Skin epidermis (tissue), 12 donors: ENCODE measurements around the gene EPHB6.

ENCODE experiments used
- H3K27ac ChIP-seq, 21 experiments: fragments of 200-600 bp; sonication (generic) in 11 of 21; one replicate each; pipeline ENCODE4 v1.5.0; 2020; ENCODE audit warnings: mild to moderate bottlenecking in 3 of 21, inconsistent platforms in 2 of 21, moderate library complexity in 2 of 21
- H3K4me3 ChIP-seq, 7 experiments: fragments of 200-600 bp; sonication (generic) in 2 of 7; one replicate each; pipeline ENCODE4 v1.5.0; 2020; ENCODE audit warnings: inconsistent platforms in 2 of 7, mild to moderate bottlenecking in 2 of 7, moderate library complexity in 1 of 7

EPHB6 gene

GRCh38 chr7:142862786-142863400, 8.0 kb downstream of the EPHB6 start:
- H3K27ac ChIP-seq = no peak overlapping the region
- H3K4me3 ChIP-seq = no peak overlapping the region

GRCh38 chr7:142863891-142864685, 9.2 kb downstream of the EPHB6 start:
- no peak overlapping the region for H3K27ac ChIP-seq
- H3K4me3 ChIP-seq = no peak overlapping the region

- H3K27ac ChIP-seq = peak overlapping the region in 1 of 21 experiments; percentile 4
- H3K4me3 ChIP-seq = no peak overlapping the region
These were observed 10.3 kb downstream of the EPHB6 start for GRCh38 chr7:142864980-142865747.

GRCh38 chr7:142865766-142866165, 10.9 kb downstream of the EPHB6 start:
- Histone ChIP-seq H3K4me3 (no peak overlapping the region), H3K27ac (no peak overlapping the region)

- Histone ChIP-seq H3K27ac (no peak overlapping the region), H3K4me3 (no peak overlapping the region)
These were observed 11.7 kb downstream of the EPHB6 start for GRCh38 chr7:142866361-142867096.

- Histone ChIP-seq H3K27ac (no peak overlapping the region), H3K4me3 (no peak overlapping the region)
These were observed 12.2 kb downstream of the EPHB6 start for GRCh38 chr7:142867097-142867378.

GRCh38 chr7:142867398-142868187, 12.7 kb downstream of the EPHB6 start:
- Histone ChIP-seq H3K4me3 (no peak overlapping the region), H3K27ac (no peak overlapping the region)

GRCh38 chr7:142868188-142868985, 13.5 kb downstream of the EPHB6 start:
- Histone ChIP-seq H3K4me3 (no peak overlapping the region), H3K27ac (no peak overlapping the region)

- Histone ChIP-seq H3K4me3 (no peak overlapping the region), H3K27ac (no peak overlapping the region)
These were observed 14.1 kb downstream of the EPHB6 start for GRCh38 chr7:142868986-142869415.

- Histone ChIP-seq H3K4me3 (no peak overlapping the region), H3K27ac (no peak overlapping the region)
These were observed 14.6 kb downstream of the EPHB6 start for GRCh38 chr7:142869434-142869833.

GRCh38 chr7:142870147-142870559, 15.3 kb downstream of the EPHB6 start:
- Histone ChIP-seq H3K4me3 (no peak overlapping the region), H3K27ac (no peak overlapping the region)

GRCh38 chr7:142870566-142871259, 15.8 kb downstream of the EPHB6 start:
- no peak overlapping the region for H3K4me3 ChIP-seq

GRCh38 chr7:142871260-142872105, 16.6 kb downstream of the EPHB6 start:
- Histone ChIP-seq H3K4me3 (no peak overlapping the region), H3K27ac (no peak overlapping the region)

More at GRCh38 chr7:142870566-142871259, 15.8 kb downstream of the EPHB6 start:
- no peak overlapping the region for H3K27ac ChIP-seq

- Histone ChIP-seq H3K4me3 (no peak overlapping the region), H3K27ac (no peak overlapping the region)
These were observed 17.3 kb downstream of the EPHB6 start for GRCh38 chr7:142872106-142872675.

GRCh38 chr7:142873281-142873784, 18.5 kb downstream of the EPHB6 start:
- H3K27ac ChIP-seq = no peak overlapping the region

GRCh38 chr7:142873871-142874270, 19.0 kb downstream of the EPHB6 start:
- no peak overlapping the region for H3K4me3 ChIP-seq
- no peak overlapping the region for H3K27ac ChIP-seq

More at GRCh38 chr7:142873281-142873784, 18.5 kb downstream of the EPHB6 start:
- H3K4me3 ChIP-seq = no peak overlapping the region
